HG03196 (cell line): ENCODE data around the gene NACA.
"Not testable (repeated sequence)": the region's sequence is repeated elsewhere in the genome, so short reads cannot be mapped to it uniquely, and the experiment has no call there.

Source experiments
- ATAC-seq: cut with Tn5 transposase; IDR thresholded peaks from one replicate; pipeline ENCODE4 v1.9.1; 2021; ENCODE audit not compliant: unreplicated experiment

NACA gene

DNA sequence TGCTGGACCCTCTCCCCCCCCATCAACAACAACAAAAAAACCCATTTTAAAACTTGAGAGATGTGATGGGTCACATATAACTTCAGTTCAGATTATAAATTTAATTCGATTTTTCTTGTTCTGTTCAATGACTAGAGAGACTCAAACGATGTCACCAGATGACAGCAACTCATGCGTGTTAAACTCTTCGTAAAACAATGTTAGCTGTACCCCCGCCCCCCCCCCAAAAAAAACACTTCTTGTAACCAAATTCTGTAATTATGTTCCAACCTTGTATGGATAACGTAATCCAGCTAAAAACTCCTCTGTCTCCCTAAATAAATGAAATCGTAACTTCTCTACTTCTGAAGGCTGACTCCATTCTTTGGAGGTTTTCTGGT is 614 bp upstream of the NACA start:
- ATAC-seq = no peak

- no peak for ATAC-seq
These were observed 463 bp downstream of the NACA start for GRCh38 chr12:56724701-56724971.

DNA sequence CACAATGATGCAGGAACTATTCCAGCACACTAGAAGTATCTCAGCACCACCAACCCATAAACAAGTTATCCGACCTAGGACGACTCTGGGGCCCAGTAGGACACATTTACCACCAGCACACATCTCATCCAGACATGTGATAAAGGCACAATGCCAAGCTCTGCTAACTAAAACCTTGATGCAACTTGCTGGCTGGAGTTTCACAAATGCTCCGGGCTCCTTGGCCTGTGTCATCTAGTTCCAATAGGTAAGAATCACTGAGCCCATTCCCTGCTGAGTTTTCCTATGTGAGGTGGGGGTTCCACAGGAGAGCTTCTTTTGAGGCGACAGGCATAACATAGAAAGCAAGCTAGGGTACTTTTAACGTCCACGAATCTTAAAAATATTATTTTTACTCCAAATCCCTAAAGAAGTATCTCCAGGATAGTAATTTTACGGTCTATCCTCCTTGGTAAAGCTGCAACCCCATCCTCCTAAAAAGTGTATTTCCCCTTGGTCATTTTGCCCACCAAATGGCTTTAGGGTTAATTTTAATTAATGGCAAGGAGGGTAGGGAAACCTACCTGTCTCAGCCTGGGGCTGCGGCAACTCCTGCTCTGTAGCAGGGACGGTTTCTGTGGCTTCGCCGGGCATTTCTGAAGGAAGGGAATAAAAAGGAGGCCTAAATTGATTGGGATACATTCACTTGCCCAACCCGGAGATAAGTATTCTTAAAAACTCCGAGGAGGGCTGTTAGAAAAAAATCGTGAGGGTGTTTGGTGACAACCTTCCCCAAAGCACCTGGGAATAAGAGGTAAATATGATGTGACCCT is 1.0 kb downstream of the NACA start:
- ATAC-seq = no peak

DNA sequence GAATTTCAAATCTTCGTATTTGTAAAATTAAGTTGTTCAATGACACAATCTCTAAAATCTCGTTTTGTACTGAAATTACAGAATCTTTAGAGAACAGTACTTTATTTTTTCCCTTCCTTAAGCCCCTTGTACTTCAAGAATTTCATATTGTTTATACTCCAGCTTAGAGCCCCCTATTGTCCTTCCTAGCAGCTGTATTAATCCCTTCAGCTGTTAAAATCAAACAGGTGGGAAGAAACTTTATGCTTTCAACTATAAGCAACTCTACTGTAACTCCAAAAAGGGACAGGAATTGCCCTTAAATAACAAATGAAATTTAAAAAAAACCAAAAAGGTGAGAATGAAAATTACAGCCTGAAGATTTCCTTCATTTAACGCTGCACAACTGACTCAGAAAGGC is 1.7 kb downstream of the NACA start:
- ATAC-seq = no peak

DNA sequence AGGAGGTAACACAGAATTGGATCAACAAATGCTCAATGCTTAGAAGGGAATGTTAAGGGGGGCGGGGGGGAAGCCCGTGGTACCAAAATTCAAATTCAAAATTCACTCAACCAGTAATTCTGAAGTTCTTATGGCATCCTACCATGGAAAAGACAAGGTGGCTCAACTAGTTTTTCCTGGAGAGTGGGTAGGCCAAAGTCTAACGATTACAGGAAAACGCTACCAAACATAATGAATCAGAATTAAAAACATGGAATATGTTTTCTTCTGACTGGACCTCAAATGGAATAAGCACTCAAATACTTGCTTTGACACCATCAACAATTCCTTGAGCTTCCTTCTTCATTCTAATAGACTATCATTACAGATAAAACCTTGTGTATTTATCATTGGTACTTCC is 2.3 kb downstream of the NACA start:
- no peak for ATAC-seq

- ATAC-seq = no peak
These were observed 3.4 kb downstream of the NACA start for GRCh38 chr12:56721721-56722120.

GRCh38 chr12:56721216-56721615 is 3.9 kb downstream of the NACA start:
- ATAC-seq = no peak

GRCh38 chr12:56720731-56721151 is 4.4 kb downstream of the NACA start:
- no peak for ATAC-seq

- no peak for ATAC-seq
These were observed 6.0 kb downstream of the NACA start for GRCh38 chr12:56719056-56719455.

GRCh38 chr12:56718636-56719035 is 6.5 kb downstream of the NACA start:
- no peak for ATAC-seq

DNA sequence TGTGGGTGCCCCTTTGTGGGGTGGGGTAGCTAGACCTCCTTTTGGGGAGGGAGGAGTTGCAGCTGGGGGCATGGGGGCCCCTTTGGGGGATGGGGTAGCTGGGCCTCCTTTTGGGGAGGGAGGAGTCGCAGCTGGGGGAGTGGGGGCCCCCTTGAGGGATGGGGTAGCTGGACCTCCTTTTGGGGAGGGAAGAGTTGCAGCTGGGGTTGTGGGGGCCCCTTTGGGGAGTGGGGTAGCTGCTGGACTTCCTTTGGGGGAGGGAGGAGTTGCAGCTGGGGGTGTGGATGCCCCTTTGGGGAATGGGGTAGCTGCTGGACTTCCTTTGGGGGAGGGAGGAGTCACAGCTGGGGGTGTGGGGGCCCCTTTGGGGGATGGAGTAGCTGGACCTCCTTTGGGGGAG is 7.0 kb downstream of the NACA start:
- no peak for ATAC-seq

DNA sequence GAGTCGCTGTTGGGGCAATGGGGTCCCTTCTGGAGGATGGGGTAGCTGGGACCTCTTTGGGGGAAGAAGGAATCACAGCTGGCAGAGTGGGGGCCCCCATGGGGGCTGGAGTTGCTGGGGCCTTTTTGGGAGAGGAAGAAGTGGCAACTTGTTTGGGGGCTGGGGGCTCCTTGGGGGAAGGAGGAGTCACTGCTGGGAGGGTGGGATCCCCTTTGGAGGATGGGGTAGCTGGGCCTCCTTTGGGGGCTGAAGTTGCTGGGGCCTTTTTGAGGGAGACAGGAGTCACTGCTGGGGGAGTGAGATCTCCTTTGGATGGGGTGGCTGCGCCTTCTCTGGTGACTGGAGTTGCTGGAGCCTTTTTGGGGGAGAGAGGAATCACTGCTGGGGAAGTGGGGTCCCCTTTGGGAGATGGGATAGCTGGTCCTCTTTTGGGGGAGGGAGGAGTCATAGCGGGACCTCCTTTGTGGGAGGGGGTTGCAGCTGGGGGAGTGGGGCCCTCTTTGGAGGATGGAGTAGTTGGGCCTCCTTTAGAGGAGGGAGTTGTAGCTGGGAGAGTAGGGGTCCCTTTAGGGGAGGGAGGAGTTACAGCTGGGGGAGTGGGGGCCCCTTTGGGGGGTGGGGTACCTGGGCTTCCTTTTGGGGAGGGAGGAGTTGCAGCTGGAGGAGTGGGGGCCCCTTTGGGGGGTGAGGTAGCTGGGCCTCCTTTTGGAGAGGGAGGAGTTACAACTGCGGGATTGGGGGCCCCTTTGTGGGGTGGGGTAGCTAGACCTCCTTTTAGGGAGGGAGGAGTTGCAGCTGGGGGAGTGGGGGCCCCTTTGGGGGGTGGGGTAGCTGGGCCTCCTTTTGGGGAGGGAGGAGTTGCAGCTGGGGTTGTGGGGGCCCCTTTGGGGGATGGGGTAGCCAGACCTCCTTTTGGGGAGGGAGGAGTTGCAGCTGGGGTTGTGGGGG is 7.9 kb downstream of the NACA start:
- ATAC-seq = no peak

- ATAC-seq = no peak
These were observed 8.6 kb downstream of the NACA start for GRCh38 chr12:56716458-56716857.

GRCh38 chr12:56715798-56716197 is 9.3 kb downstream of the NACA start:
- no peak for ATAC-seq

- no peak for ATAC-seq
These were observed 10.6 kb downstream of the NACA start for GRCh38 chr12:56714431-56714929.

- ATAC-seq = no peak
These were observed 11.8 kb downstream of the NACA start for GRCh38 chr12:56713345-56713744.

GRCh38 chr12:56709759-56710376 is 15.2 kb downstream of the NACA start:
- no peak for ATAC-seq

DNA sequence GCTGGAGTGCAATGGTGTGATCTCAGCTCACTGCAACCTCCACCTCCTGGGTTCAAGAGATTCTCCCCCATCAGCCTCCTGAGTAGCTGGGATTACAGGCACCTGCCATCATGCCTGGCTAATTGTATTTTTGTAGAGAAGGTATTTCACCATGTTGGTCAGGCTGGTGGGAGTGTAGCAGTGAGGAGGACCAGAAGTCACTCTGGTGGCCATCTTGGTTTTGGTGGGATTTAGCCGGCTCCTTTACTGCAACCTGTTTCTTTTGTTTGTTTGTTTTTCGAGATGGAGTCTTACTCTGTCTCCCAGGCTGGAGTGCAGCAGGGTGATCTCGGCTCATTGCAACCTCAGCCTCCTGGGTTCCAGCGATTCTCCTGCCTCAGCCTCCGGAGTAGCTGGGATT is 20.6 kb downstream of the NACA start:
- not testable (repeated sequence) for ATAC-seq

DNA sequence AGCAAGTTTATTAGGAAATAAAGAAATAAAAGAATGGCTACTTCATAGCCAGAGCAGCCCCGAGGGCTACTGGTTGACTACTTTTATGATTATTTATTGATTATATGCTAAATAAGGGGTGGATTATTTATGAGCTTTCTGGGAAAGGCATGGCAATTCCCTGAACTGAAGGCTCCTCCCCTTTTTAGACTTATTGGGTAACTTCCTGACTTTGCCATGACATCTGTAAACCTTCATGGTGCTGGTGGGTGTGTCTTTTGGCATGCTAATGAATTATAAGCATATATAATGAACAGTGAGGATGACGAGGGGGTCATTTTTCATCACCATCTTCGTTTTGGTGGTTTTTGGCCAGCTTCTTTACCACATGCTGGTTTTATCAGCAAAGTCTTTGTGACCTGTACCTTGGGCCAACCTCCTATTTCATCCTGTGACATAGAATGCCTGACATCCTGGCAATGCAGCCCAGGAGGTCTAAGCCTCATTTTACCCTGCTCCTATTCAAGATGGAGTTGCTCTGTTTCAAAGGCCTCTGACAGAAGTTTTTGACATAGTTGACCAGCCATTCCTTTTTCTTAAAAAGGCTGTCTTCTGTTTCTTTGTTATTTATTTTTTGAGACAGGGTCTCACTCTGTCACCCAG is 26.0 kb downstream of the NACA start:
- ATAC-seq = no peak

DNA sequence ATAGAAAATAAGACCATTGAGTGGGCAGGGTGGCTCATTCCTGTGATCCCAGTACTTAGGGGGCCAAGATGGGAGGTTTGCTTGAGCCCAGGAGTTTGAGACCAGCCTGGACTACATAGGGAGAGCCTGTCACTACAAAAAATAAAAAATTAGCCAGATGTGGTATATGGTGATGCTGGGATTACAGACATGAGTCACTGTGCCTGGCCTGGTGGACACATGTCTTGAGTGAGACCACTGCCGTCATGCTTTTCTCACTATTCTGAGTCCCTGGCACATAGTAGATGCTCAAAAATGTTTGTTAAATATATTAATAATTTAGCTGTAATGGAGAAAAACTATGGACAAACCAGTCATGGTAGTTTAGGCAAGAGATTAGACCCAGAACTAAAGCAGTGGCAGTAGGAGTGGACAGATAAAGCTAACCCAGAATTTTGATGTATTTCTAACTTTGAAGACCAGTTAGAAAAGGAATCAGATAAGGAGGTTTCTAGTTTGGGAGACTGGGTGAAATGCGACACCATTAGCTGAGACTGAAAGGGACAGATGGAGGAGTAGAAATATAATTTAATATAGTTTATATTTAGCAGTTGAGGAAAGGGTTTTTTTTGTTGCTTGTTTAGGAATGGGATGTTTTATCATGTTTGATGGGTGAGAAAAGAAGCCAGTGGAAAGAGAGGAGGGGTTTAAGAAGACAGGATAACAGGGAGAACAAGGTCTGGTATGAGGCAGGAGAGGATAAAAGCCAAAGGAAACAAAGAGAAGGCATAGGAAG is 29.6 kb downstream of the NACA start:
- no peak for ATAC-seq
